ENCODE data around the gene NDE1.

Gene NDE1

GRCh38 chr16:15621456-15621855, 28.6 kb upstream of the NDE1 start:
- DNase-seq, result no peak
- Histone ChIP-seq H3K4me1 (ENCODE audit: control insufficient read depth, insufficient read depth, low read length, poor library complexity, severe bottlenecking) (no peaks in the 10 kb centered on the region), H3K27ac (ENCODE audit: insufficient read depth, low read length, poor library complexity, severe bottlenecking) (no peak overlapping the region)

GRCh38 chr16:15621889-15622288, 28.2 kb upstream of the NDE1 start:
- Histone ChIP-seq H3K4me3 (ENCODE audit: insufficient read depth, low read depth, low read length, poor library complexity, severe bottlenecking) (no peak overlapping the region), H3K36me3 (ENCODE audit: control insufficient read depth, insufficient read depth, low read length) (peaks cover 83% of the 10 kb centered on the region), H3K27ac (ENCODE audit: insufficient read depth, low read length, poor library complexity, severe bottlenecking) (no peak overlapping the region)

More at GRCh38 chr16:15621456-15621855, 28.6 kb upstream of the NDE1 start:
- Histone ChIP-seq H3K27me3 (replicated peaks; ENCODE audit: control insufficient read depth, insufficient read depth, low read length, poor library complexity, severe bottlenecking) (no peaks in the 10 kb centered on the region), H3K36me3 (ENCODE audit: control insufficient read depth, insufficient read depth, low read length) (peaks cover 88% of the 10 kb centered on the region), H3K4me3 (ENCODE audit: insufficient read depth, low read depth, low read length, poor library complexity, severe bottlenecking) (no peak overlapping the region), H3K9me3 (ENCODE audit: control insufficient read depth, low read length) (no peaks in the 10 kb centered on the region)

GRCh38 chr16:15631730-15632409, 18.2 kb upstream of the NDE1 start:
- Histone ChIP-seq H3K9me3 (ENCODE audit: control insufficient read depth, low read length) (no peaks in the 10 kb centered on the region), H3K27ac (ENCODE audit: insufficient read depth, low read length, poor library complexity, severe bottlenecking) (no peak overlapping the region), H3K36me3 (ENCODE audit: control insufficient read depth, insufficient read depth, low read length) (peaks cover 63% of the 10 kb centered on the region), H3K4me1 (ENCODE audit: control insufficient read depth, insufficient read depth, low read length, poor library complexity, severe bottlenecking) (peaks cover 15% of the 10 kb centered on the region), H3K27me3 (replicated peaks; ENCODE audit: control insufficient read depth, insufficient read depth, low read length, poor library complexity, severe bottlenecking) (no peaks in the 10 kb centered on the region), H3K4me3 (ENCODE audit: insufficient read depth, low read depth, low read length, poor library complexity, severe bottlenecking) (no peak overlapping the region)
- no peak for DNase-seq

More at GRCh38 chr16:15621889-15622288, 28.2 kb upstream of the NDE1 start:
- Histone ChIP-seq H3K4me1 (ENCODE audit: control insufficient read depth, insufficient read depth, low read length, poor library complexity, severe bottlenecking) (no peaks in the 10 kb centered on the region), H3K27me3 (replicated peaks; ENCODE audit: control insufficient read depth, insufficient read depth, low read length, poor library complexity, severe bottlenecking) (no peaks in the 10 kb centered on the region), H3K9me3 (ENCODE audit: control insufficient read depth, low read length) (no peaks in the 10 kb centered on the region)
- no peak for DNase-seq

- H3K27me3 ChIP-seq (replicated peaks; ENCODE audit: control insufficient read depth, insufficient read depth, low read length, poor library complexity, severe bottlenecking), result no peaks in the 10 kb centered on the region
- H3K4me3 ChIP-seq (ENCODE audit: insufficient read depth, low read depth, low read length, poor library complexity, severe bottlenecking), result no peak overlapping the region
- peaks cover 58% of the 10 kb centered on the region for H3K36me3 ChIP-seq (ENCODE audit: control insufficient read depth, insufficient read depth, low read length)
- DNase-seq, result no peak
- H3K27ac ChIP-seq (ENCODE audit: insufficient read depth, low read length, poor library complexity, severe bottlenecking), result peak overlapping the region; percentile 59
- no peaks in the 10 kb centered on the region for H3K9me3 ChIP-seq (ENCODE audit: control insufficient read depth, low read length)
- H3K4me1 ChIP-seq (ENCODE audit: control insufficient read depth, insufficient read depth, low read length, poor library complexity, severe bottlenecking), result peaks cover 24% of the 10 kb centered on the region
These were observed 14.1 kb upstream of the NDE1 start for GRCh38 chr16:15635926-15636325.

- Histone ChIP-seq H3K36me3 (ENCODE audit: control insufficient read depth, insufficient read depth, low read length) (peaks cover 54% of the 10 kb centered on the region), H3K27me3 (replicated peaks; ENCODE audit: control insufficient read depth, insufficient read depth, low read length, poor library complexity, severe bottlenecking) (no peaks in the 10 kb centered on the region), H3K9me3 (ENCODE audit: control insufficient read depth, low read length) (no peaks in the 10 kb centered on the region), H3K4me1 (ENCODE audit: control insufficient read depth, insufficient read depth, low read length, poor library complexity, severe bottlenecking) (peaks cover 29% of the 10 kb centered on the region), H3K4me3 (ENCODE audit: insufficient read depth, low read depth, low read length, poor library complexity, severe bottlenecking) (no peak overlapping the region), H3K27ac (ENCODE audit: insufficient read depth, low read length, poor library complexity, severe bottlenecking) (peak overlapping the region; percentile 59)
- no peak for DNase-seq
These were observed 13.6 kb upstream of the NDE1 start for GRCh38 chr16:15636392-15636873.

GRCh38 chr16:15639061-15639568, 10.9 kb upstream of the NDE1 start:
- H3K27ac ChIP-seq (ENCODE audit: insufficient read depth, low read length, poor library complexity, severe bottlenecking), result peak overlapping the region; percentile 42
- H3K4me1 ChIP-seq (ENCODE audit: control insufficient read depth, insufficient read depth, low read length, poor library complexity, severe bottlenecking), result peaks cover 37% of the 10 kb centered on the region
- H3K9me3 ChIP-seq (ENCODE audit: control insufficient read depth, low read length), result no peaks in the 10 kb centered on the region
- H3K36me3 ChIP-seq (ENCODE audit: control insufficient read depth, insufficient read depth, low read length), result peaks cover 28% of the 10 kb centered on the region
- no peak overlapping the region for H3K4me3 ChIP-seq (ENCODE audit: insufficient read depth, low read depth, low read length, poor library complexity, severe bottlenecking)
- no peak for DNase-seq
- H3K27me3 ChIP-seq (replicated peaks; ENCODE audit: control insufficient read depth, insufficient read depth, low read length, poor library complexity, severe bottlenecking), result no peaks in the 10 kb centered on the region

GRCh38 chr16:15640966-15641365, 9.1 kb upstream of the NDE1 start:
- Histone ChIP-seq H3K9me3 (ENCODE audit: control insufficient read depth, low read length) (no peaks in the 10 kb centered on the region), H3K27me3 (replicated peaks; ENCODE audit: control insufficient read depth, insufficient read depth, low read length, poor library complexity, severe bottlenecking) (no peaks in the 10 kb centered on the region), H3K4me3 (ENCODE audit: insufficient read depth, low read depth, low read length, poor library complexity, severe bottlenecking) (no peak overlapping the region), H3K27ac (ENCODE audit: insufficient read depth, low read length, poor library complexity, severe bottlenecking) (peak overlapping the region; percentile 99), H3K4me1 (ENCODE audit: control insufficient read depth, insufficient read depth, low read length, poor library complexity, severe bottlenecking) (peaks cover 31% of the 10 kb centered on the region), H3K36me3 (ENCODE audit: control insufficient read depth, insufficient read depth, low read length) (peaks cover 10% of the 10 kb centered on the region)
- DNase-seq, result no peak

GRCh38 chr16:15641753-15642556, 8.1 kb upstream of the NDE1 start:
- no peaks in the 10 kb centered on the region for H3K27me3 ChIP-seq (replicated peaks; ENCODE audit: control insufficient read depth, insufficient read depth, low read length, poor library complexity, severe bottlenecking)
- H3K4me3 ChIP-seq (ENCODE audit: insufficient read depth, low read depth, low read length, poor library complexity, severe bottlenecking), result peak overlapping the region; percentile 80
- DNase-seq, result no peak
- H3K9me3 ChIP-seq (ENCODE audit: control insufficient read depth, low read length), result no peaks in the 10 kb centered on the region
- peaks cover 9% of the 10 kb centered on the region for H3K36me3 ChIP-seq (ENCODE audit: control insufficient read depth, insufficient read depth, low read length)
- H3K27ac ChIP-seq (ENCODE audit: insufficient read depth, low read length, poor library complexity, severe bottlenecking), result peak overlapping the region; percentile 99
- peaks cover 21% of the 10 kb centered on the region for H3K4me1 ChIP-seq (ENCODE audit: control insufficient read depth, insufficient read depth, low read length, poor library complexity, severe bottlenecking)

- peak overlapping the region; percentile 80 for H3K4me3 ChIP-seq (ENCODE audit: insufficient read depth, low read depth, low read length, poor library complexity, severe bottlenecking)
- H3K9me3 ChIP-seq (ENCODE audit: control insufficient read depth, low read length), result no peaks in the 10 kb centered on the region
- peaks cover 9% of the 10 kb centered on the region for H3K36me3 ChIP-seq (ENCODE audit: control insufficient read depth, insufficient read depth, low read length)
- H3K4me1 ChIP-seq (ENCODE audit: control insufficient read depth, insufficient read depth, low read length, poor library complexity, severe bottlenecking), result peaks cover 19% of the 10 kb centered on the region
- peak overlapping the region; percentile 99 for H3K27ac ChIP-seq (ENCODE audit: insufficient read depth, low read length, poor library complexity, severe bottlenecking)
- no peaks in the 10 kb centered on the region for H3K27me3 ChIP-seq (replicated peaks; ENCODE audit: control insufficient read depth, insufficient read depth, low read length, poor library complexity, severe bottlenecking)
- peak; percentile 72 to 80 (median 77) for DNase-seq
These were observed 7.4 kb upstream of the NDE1 start for GRCh38 chr16:15642557-15643047.

All from effector memory CD4-positive, alpha-beta T cell (primary cell).